ENCODE results near the gene ACOX1.

Gene ACOX1

DNA sequence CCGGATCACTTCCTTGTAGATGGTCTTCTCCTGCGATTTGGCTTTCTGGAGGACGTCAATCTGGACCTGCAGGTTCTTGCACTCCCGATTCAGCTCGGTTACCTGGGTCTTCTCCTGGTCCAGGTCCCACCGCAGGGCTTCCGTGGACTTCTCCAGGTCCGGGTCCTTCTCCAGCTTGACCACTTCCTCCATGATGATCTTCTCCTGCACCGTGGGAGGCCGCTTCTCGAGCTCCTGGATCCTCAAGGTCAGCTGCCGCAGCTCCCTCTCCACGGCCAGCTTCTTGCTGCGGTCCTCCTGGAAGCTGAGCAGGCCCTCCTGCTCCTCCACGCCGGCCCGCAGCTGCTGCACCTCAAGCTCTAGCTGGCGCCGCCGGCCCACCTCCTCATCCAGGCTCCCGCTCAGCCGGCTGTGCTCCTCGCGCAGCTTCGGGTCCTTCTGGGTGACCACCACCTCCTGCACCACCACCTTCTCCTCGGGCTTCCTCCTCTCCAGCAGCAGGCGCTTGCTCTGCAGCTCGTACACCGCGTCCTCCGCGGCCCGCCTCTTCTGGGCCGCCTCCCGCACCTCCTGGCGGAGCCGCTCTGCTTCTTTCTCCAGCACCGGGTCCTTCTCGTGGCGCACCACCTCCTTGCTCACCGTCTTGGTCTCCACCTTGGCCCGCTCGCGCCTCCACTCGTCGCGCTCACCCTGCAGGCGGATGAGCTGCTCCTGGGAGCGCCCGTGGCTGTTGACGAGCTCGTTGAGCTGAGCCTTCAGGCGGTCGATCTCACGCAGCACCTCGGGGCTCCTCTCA is 29.9 kb upstream of the ACOX1 start:
- no peak for DNase-seq (ENCODE audit: low read depth)

DNA sequence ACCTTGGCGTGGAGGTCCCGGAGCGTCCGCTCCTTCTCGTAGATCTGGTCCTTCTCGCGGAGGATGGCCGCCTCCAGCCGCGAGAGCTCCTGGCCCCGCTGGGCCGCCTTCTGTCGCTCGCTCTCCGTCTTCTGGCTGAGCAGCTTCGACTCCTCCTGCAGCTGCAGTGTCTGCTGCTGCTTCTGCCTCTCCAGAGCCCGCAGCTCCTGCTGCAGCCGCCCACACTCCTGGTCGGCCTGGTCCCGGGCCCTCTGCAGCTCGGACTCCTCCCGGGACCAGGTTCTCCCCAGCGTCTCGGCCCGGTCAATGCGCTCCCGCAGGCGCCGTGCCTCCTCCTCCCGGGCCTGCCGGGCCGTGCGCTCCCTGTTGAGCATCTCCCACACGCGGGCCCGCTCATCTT is 29.2 kb upstream of the ACOX1 start:
- no peak for DNase-seq (ENCODE audit: low read depth)

DNA sequence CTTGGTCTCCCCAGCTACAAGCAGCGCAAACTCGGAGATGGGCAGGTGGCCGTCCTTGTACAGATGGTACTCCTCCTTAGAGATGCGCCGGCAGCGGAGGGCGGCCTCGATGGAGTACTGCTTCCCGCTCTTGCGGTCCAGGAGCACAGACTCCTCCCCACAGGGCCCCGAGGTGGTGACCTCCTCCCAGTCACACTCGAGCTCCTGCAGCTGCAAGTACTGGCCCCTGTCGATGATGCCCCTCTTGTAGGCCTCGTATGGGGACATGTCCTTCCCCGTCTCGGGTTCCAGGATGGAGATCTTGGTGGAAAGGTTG is 28.8 kb upstream of the ACOX1 start:
- no peak for DNase-seq (ENCODE audit: low read depth)

DNA sequence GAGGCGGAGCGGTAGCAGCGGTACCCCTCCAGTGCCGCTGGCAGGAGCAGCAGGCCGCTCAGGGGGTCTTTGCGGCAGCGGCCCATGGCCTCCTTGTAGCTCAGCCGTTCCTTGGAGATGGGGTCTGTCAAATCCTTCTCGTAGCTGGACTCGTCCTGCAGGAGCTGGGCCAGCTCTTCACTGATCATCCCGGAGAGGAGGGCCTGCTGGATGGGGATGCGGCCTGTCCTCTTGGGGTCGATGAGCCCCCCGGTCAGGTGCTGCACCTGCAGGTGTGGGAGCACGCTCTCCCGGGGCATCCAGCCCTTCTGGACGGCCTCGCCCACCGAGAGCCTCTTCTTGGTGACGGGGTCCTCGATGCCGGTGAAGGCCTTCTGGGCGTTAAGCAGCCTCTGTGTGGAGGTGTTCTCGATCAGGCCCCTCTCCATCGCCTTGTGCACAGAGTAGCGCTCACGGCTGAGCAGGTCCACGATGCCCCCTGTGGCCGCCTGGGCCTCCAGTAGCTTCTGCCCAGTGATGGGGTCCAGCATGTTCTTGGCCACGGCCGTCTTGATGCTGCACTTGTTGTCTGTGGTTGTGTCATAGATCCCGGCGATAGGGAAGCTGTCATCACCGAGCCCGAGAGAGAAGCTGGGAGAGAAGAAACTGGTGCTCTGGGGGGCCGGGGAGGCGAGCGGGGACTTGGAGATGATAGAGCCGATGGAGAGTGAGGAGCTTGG is 28.3 kb upstream of the ACOX1 start:
- DNase-seq (ENCODE audit: low read depth), result no peak

DNA sequence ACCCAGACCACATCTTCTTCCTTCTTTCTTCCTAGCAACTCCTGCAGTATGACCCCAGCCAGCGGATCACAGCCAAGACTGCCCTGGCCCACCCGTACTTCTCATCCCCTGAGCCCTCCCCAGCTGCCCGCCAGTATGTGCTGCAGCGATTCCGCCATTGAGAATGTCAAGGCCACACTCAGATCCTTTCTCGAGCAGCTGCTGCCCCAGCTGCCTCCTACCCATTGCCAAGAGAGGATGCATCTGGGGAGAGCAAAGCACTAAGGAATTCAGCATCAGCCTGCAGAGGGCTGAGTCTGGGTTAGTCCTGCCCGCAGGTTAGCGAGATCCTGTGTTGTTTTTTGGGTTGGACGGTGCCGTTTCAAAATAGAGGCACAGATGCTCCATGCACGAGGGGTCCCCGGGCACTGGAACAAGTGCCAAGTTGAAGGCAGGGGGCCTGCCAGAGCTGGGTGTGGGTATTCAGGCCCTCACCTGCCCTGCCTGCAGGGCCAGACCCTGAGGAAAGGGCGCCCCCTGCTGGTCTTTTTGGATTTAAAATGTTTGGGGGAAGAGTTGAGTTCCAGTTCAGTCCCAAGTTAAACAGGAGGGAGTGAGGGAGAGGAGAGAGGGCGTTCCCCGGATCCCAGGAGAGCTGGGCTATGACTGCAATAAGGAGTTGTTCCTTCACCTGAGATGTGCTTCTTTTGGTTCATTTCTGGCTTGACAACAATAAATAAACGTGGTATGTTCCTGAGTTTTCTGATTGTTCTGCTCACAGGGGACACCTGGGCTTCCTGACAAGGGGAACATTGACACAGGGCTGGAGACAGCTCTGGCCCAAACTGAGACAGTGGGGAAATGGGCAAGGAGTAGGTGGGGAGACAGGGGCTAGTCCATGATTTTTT is 26.5 kb upstream of the ACOX1 start:
- DNase-seq (ENCODE audit: low read depth), result no peak

DNA sequence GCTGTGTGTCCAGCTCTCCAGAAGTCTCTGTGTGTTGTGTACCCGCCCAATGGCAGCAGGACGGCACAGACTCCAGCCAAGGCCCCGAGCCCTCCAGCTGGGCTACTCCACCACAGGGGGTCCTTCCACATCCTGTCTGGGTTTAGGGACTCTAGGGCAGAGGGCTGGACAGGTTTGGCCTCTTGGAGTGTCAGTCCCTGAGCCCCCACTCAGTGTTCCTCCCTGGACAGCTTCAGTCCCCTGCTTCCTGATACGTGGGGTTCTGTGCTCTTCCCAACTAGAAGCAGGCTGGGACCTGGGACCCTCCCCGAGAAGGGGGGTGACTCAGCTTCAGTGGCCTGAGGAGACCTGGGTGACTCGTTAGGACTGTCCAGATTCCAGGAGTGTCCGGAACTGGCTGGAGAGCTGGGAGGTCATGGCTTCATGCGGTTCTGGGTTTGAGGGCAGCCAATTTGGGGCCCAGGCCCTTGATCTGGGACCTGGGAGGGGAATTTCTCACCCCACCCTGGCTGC is 25.8 kb upstream of the ACOX1 start:
- DNase-seq (ENCODE audit: low read depth), result no peak

DNA sequence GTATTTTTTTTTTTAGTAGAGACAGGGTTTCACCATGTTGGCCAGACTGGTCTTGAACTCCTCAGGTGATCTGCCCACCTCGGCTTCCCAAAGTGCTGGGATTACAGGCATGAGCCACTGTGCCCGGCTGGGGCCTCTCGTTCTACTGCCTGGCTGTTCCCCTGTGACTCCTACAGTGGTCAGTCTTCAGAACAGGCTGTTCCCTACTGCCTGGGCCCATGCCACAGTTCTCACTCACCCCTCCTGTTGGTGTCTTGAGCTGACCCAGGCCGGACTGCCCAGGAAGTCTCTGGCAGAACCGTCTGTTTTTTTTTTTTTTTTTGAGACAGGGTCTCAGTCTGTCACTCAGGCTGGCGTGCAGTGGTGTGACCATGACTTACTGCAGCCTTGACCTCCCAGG is 24.9 kb upstream of the ACOX1 start:
- no peak for DNase-seq (ENCODE audit: low read depth)

DNA sequence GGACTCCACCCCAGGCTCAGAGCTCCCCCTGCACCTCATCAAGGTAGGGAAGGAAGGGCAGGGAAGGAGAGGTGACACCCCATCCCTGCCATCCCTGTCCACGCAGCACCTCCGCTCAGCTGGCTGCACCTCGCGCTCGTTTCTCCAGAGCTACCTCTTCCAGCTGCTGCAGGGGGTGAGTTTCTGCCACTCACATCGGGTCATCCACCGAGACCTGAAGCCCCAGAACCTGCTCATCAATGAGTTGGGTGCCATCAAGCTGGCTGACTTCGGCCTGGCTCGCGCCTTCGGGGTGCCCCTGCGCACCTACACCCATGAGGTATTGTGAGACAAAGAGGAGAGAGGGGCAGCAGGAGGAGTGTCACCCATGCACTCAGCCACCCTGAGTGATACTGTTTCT is 23.1 kb upstream of the ACOX1 start:
- no peak for DNase-seq (ENCODE audit: low read depth)

DNA sequence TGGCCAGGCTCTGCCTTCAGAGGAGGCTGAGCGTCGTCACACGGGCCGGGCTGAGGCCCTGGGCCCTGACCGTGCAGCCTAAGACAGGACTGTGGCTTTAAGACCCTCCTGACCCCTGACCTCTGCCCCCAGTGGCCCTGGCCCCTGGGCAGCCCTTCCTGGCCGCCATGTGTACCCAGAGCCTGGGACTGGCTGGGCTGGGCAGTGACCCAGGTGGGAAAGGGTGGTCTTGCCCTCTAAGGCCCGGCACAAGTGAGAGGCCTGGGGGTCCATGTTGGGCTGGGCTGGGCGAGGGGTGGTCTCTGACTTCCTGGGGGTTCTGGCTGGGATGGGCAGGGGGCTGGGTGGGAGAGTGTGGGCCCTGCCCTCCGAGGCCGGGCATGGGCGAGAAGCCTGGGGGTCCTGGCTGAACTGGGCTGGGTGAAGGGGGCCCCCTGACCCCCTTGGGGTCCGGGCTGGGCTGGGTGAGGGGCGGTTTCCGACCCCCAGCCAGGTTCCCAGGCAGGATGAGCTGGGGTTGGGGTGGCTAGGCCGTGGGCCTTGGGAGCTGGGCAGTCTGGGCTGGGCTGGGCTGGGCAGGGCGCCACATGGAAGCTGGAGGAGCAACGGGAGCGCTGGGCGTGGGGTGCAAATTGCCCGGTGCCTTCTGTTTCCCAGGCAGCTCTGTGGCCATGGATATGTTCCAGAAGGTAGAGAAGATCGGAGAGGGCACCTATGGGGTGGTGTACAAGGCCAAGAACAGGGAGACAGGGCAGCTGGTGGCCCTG is 22.0 kb upstream of the ACOX1 start, which contains the start of gene CDK3:
TSS of gene CDK3 (plus strand) at position 101 of the 767 bp plus-strand sequence. CDS start at position 672, 571 bp downstream.
- DNase-seq (ENCODE audit: low read depth), result no peak

DNA sequence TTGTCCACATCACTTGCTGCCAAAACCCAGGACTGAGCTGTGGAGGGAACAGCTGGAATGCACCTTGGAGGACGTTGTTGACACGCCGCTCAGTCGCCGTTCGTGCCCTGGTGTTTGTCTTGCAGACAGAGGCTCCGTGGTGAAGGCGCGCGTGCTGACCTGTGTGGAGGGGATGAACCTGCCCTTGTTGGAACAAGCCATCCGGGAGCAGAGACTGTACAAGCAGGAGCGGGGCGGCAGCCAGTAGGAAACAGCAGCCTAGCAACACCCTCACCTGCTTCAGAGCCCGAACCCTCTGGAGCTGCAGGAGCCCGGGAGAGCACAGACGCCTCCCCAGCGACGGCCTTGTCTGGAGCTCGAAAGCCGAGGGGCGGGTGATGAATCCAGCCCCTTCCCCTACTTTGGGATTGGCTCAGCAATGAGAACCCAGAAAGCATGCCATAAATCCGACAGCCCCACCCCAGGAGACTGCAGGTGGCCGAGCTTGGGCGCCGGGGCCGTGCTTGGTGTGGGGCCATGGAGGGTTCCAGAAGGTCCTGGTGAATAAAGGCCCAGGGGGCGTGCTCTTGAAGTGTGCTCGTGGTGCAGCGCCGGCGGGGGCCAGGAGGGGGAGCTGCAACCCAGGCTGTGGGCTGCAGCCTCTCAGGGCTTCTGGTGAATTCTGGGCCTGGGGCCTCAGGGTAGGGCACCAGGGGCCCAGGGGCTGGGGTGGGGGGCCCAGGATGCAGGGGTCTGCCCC is 21.2 kb upstream of the ACOX1 start:
- DNase-seq (ENCODE audit: low read depth), result no peak

DNA sequence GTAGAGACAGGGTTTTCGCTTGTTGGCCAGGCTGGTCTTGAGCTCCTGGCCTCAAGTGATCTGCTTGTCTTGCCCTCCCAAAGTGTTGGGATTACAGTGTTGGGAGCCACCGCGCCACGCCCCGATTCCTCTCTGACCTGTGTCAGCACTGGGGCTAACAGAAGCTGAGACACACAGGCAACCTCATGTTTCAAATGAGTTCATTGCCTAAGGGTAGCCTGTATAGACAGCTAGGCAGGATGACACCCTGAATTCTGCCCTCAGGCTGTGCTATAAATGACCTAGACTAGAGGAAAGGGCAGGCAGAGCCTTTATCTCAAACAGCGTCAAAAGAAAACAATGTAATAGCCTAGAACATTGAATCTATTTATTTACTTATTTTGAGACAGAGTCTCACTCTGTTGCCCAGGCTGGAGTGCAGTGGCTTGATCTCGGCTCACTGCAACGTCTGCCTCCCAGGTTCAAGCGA is 19.4 kb upstream of the ACOX1 start:
- DNase-seq (ENCODE audit: low read depth), result no peak

DNA sequence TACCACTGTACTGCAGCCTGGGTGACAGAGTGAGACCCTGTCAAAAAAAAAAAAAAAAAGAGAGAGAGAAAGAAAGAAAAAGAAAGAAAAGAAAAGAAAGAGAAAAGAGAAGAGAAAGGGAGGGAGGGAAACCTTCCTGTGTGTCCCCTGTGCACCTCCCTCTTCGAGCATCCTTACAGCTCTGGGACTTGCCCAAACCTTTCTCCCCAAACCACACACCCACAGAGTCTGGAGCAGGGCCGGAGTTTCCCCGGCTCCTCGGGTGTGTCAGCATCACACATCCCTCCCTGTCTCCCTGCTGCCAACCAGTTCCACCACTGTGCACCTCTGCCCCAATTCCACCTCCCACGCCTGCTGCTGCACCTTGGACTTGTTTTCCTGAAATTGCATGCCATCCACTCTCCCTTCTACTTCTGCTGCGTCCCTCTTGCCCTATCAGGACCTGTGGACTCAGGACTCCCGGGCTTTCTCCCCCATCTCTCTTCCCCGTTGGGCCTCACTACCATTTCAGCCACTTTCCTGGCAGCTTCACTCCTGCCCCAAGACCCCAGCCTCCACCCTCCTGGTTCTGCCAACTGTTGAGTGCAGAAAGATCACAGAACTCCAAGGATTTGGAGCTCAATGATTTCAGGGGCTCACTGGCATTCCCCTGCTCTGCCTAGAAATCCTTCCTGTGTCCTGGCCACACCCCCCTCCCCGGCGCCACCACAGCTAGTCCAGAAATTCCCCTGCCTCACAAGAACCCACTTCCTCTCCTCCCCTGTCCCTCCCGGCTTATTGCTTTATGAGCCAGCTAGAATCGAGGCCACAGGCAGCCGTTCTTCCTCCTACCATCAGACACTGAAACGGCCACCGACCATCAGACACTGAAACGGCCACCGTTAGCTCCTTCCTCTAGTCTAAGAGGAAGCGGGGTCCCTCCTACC is 18.0 kb upstream of the ACOX1 start:
- DNase-seq (ENCODE audit: low read depth), result no peak

DNA sequence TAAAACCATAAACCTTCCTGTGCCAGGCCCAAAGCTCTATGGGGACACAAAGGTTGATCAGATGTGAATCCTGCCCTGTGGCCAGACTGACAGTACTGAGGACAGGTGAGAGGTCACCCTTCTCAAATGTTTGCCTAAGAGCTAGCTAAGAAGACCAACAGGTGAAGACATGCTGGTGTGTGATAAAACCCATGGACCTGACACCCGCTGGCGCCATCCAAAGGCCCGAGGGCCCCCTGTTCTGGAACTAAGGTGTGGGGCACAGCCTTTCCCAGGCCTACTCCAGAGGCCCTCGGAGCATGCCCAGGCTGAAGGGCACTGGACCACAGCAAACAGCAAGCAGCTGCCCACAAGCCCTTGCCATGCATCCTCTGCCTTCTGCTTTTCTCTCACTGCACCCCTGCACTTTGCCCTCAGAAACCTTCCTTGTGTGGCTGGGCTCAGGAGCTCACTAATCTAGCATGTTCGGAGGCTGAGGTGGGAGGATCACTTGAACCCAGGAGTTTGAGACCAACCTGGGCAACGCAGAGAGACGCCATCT is 16.5 kb upstream of the ACOX1 start:
- DNase-seq (ENCODE audit: low read depth), result no peak

DNA sequence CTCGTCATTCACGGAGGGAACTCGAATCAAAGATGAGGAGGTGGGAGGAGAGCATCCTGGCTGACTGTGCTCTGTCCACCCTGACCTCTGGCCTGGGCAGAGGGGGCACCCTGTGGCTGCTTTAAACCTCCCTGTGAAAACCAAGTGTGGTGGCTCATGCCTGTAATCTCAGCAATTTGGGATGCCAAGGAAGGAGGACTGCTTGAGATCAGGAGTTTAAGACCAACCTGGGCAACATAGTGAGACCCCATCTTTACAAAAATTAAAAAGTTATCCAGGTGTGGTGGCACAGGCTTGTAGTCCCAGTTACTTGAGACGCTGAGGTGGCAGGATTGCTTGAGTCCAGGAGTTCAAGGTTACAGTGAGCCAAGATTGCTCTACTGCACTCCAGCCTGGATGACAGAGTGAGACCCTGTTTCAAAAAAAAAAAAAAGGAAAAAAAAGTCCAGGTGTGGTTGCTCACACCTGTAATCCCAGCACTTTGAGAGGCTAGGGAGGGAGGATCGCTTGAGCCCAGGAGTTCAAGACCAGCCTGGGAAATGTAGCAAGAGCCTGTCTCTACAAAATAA is 15.9 kb upstream of the ACOX1 start:
- no peak for DNase-seq (ENCODE audit: low read depth)

DNA sequence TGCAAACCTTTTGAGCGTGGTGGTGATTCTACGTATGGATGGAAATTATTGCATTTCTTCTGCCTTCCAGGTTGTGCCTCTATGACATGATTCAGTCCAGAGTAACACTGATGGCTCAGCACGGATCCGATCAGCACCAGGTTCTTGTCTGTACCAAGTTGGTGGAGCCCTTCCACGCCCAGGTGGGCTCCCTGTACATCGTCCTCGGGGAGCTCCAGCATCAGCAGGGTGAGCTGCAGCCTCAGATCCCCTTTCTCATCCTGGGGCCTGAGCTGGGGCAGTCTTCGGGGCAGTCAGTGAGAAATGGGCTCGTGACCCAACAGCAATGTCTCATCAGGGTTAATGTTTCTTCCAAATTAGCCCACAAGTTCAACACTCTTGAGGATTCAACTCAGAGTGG is 12.4 kb upstream of the ACOX1 start:
- no peak for DNase-seq (ENCODE audit: low read depth)

DNA sequence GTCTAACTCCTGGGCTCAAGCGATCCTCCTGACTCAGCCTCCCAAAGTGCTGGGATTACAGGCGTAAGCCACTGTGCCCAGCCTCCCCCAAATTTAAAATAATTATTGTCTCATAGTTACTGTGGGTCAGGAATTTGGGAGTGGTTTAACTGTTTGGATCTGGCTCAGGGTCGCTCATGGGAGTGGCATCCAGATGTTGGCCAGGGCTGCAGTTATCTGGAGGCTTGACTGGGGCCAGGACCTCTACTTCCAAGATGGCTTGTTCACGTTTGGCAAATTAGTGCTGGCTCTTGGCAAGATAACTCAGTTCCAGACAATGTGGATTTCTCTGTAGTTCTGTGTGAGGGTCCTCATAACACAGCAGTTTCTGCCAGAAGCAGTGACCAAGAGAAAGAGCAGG is 8.1 kb upstream of the ACOX1 start:
- no peak for DNase-seq (ENCODE audit: low read depth)

DNA sequence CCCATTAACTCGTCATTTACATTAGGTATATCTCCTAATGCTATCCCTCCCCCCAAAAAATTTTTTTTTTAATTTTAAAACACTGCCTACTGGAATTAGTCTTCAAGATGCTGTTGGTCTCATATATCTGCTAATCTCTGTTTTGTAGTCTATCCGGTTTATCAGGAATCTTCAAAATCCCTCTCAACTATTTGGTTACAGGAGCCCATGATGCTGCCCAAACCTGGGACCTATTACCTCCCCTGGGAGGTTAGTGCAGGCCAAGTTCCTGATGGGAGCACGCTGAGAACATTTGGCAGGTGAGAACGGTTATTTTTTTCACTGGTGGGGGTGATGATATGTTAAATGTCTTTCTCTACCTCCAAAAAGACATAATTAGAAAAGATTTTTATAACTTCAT is 7.0 kb upstream of the ACOX1 start:
- no peak for DNase-seq (ENCODE audit: low read depth)

DNA sequence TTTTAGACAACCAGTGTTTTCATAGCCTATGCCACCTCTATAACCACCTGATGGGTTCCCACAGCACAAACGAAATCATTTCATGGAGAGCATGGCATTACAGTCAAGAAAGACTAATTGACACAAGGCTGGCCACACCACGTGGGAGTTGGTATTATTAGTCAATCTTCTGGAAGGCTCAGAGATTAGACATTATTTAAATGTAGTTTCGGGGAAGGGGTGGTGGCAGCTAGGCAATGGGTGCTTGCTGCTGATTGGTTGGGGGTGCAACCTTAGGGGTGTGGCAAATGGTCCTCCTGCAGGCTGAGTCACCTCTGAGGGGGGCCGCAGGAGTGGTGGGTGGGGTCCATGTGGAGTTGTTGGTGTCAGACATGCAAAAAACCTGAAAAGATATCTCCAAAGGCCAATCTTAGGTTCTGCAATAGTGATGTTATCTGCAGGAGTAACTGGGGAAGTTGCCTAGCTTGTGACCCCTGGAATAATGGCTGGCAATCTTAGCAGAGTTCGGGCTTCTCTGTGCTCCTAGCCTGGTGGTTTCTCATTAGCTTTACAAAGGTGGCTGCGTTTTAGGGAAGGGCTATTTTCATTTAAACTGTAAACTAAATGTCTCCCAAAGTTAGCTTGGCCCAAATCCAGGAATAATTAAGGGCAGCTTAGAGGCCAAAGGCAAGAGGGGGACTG is 4.7 kb upstream of the ACOX1 start:
- DNase-seq (ENCODE audit: low read depth), result no peak

All from HS-5 (cell line).